Duodenal mucosa (tissue), 2 donors: ENCODE results near the gene ITGA11.

Source experiments
- H3K27ac ChIP-seq: one replicate; pipeline ENCODE4 v1.7.0; 2013; ENCODE audit warnings: low read depth, low read length
- H3K27me3 ChIP-seq, 2 donors: one replicate each; pipeline ENCODE4 v1.7.0; 2013; ENCODE audit warnings: low read length in 2 of 2, control low read depth in 1 of 2; ENCODE audit not compliant: insufficient read depth in 2 of 2, control insufficient read depth in 1 of 2
- H3K36me3 ChIP-seq, 2 donors: one replicate each; pipeline ENCODE4 v1.7.0; 2013; ENCODE audit warnings: low read length in 2 of 2, control low read depth in 1 of 2; ENCODE audit not compliant: insufficient read depth in 2 of 2, control insufficient read depth in 1 of 2
- H3K4me1 ChIP-seq, 2 donors: one replicate each; pipeline ENCODE4 v1.7.0; 2013; ENCODE audit warnings: low read length in 2 of 2, control low read depth in 1 of 2; ENCODE audit not compliant: insufficient read depth in 2 of 2, control insufficient read depth in 1 of 2
- H3K4me3 ChIP-seq, 2 donors: one replicate each; pipeline ENCODE4 v1.7.0; 2013; ENCODE audit warnings: low read length in 2 of 2, low read depth in 1 of 2
- H3K9ac ChIP-seq, 2 donors: one replicate each; pipeline ENCODE4 v1.7.0; 2013; ENCODE audit warnings: low read length in 2 of 2, low read depth in 1 of 2
- H3K9me3 ChIP-seq, 2 donors: one replicate each; pipeline ENCODE4 v1.7.0; 2013; ENCODE audit warnings: low read length in 2 of 2, control low read depth in 1 of 2; ENCODE audit not compliant: control insufficient read depth in 1 of 2

ITGA11 gene

GRCh38 chr15:68367992-68368391 lies 64.0 kb downstream of the ITGA11 start:
- H3K36me3 ChIP-seq = no peaks in the 10 kb centered on the region
- no peak overlapping the region for H3K9ac ChIP-seq
- no peak overlapping the region for H3K4me3 ChIP-seq
- H3K9me3 ChIP-seq = no peaks in the 10 kb centered on the region
- H3K27me3 ChIP-seq = no peaks in the 10 kb centered on the region
- no peak overlapping the region for H3K27ac ChIP-seq
- peaks cover 0 to 4% of the 10 kb centered on the region in 2 donors for H3K4me1 ChIP-seq

- H3K9me3 ChIP-seq = no peaks in the 10 kb centered on the region
- no peak overlapping the region for H3K9ac ChIP-seq
- H3K27ac ChIP-seq = no peak overlapping the region
- peaks cover 0 to 4% of the 10 kb centered on the region in 2 donors for H3K4me1 ChIP-seq
- no peak overlapping the region for H3K4me3 ChIP-seq
- no peaks in the 10 kb centered on the region for H3K27me3 ChIP-seq
- no peaks in the 10 kb centered on the region for H3K36me3 ChIP-seq
Observed at GRCh38 chr15:68367226-68367625, 64.7 kb downstream of the ITGA11 start.

GRCh38 chr15:68366314-68366713 lies 65.6 kb downstream of the ITGA11 start:
- H3K4me1 ChIP-seq = peaks cover 0 to 4% of the 10 kb centered on the region in 2 donors
- no peaks in the 10 kb centered on the region for H3K27me3 ChIP-seq
- no peak overlapping the region for H3K4me3 ChIP-seq
- H3K27ac ChIP-seq = no peak overlapping the region
- H3K9ac ChIP-seq = no peak overlapping the region
- H3K36me3 ChIP-seq = no peaks in the 10 kb centered on the region
- H3K9me3 ChIP-seq = no peaks in the 10 kb centered on the region

GRCh38 chr15:68365770-68366169 lies 66.2 kb downstream of the ITGA11 start:
- no peak overlapping the region for H3K4me3 ChIP-seq
- H3K4me1 ChIP-seq = peaks cover 0 to 4% of the 10 kb centered on the region in 2 donors
- H3K27ac ChIP-seq = no peak overlapping the region
- no peaks in the 10 kb centered on the region for H3K27me3 ChIP-seq
- no peak overlapping the region for H3K9ac ChIP-seq
- H3K9me3 ChIP-seq = no peaks in the 10 kb centered on the region
- no peaks in the 10 kb centered on the region for H3K36me3 ChIP-seq

GRCh38 chr15:68365140-68365745 lies 66.7 kb downstream of the ITGA11 start:
- no peak overlapping the region for H3K9ac ChIP-seq
- no peak overlapping the region for H3K27ac ChIP-seq
- no peaks in the 10 kb centered on the region for H3K27me3 ChIP-seq
- H3K4me1 ChIP-seq = peaks cover 0 to 4% of the 10 kb centered on the region in 2 donors
- no peaks in the 10 kb centered on the region for H3K9me3 ChIP-seq
- no peaks in the 10 kb centered on the region for H3K36me3 ChIP-seq
- H3K4me3 ChIP-seq = no peak overlapping the region

GRCh38 chr15:68364660-68365035 lies 67.3 kb downstream of the ITGA11 start:
- no peaks in the 10 kb centered on the region for H3K9me3 ChIP-seq
- no peak overlapping the region for H3K9ac ChIP-seq
- no peaks in the 10 kb centered on the region for H3K27me3 ChIP-seq
- no peak overlapping the region for H3K27ac ChIP-seq
- no peaks in the 10 kb centered on the region for H3K36me3 ChIP-seq
- H3K4me1 ChIP-seq = peaks cover 0 to 4% of the 10 kb centered on the region in 2 donors
- no peak overlapping the region for H3K4me3 ChIP-seq

GRCh38 chr15:68364028-68364659 lies 67.8 kb downstream of the ITGA11 start:
- H3K27me3 ChIP-seq = no peaks in the 10 kb centered on the region
- no peak overlapping the region for H3K9ac ChIP-seq
- H3K4me3 ChIP-seq = no peak overlapping the region
- no peaks in the 10 kb centered on the region for H3K9me3 ChIP-seq
- peaks cover 0 to 4% of the 10 kb centered on the region in 2 donors for H3K4me1 ChIP-seq
- H3K27ac ChIP-seq = no peak overlapping the region
- H3K36me3 ChIP-seq = no peaks in the 10 kb centered on the region

GRCh38 chr15:68363353-68363752 lies 68.6 kb downstream of the ITGA11 start:
- Histone ChIP-seq H3K27me3 (no peaks in the 10 kb centered on the region), H3K36me3 (no peaks in the 10 kb centered on the region), H3K27ac (no peak overlapping the region), H3K4me1 (peaks cover 0 to 4% of the 10 kb centered on the region in 2 donors), H3K9me3 (no peaks in the 10 kb centered on the region), H3K9ac (no peak overlapping the region), H3K4me3 (no peak overlapping the region)

GRCh38 chr15:68362537-68363126 lies 69.3 kb downstream of the ITGA11 start:
- Histone ChIP-seq H3K27ac (no peak overlapping the region), H3K9me3 (no peaks in the 10 kb centered on the region), H3K27me3 (no peaks in the 10 kb centered on the region), H3K9ac (no peak overlapping the region), H3K4me1 (peaks cover 0 to 4% of the 10 kb centered on the region in 2 donors), H3K4me3 (no peak overlapping the region), H3K36me3 (no peaks in the 10 kb centered on the region)

GRCh38 chr15:68360721-68361120 lies 71.2 kb downstream of the ITGA11 start:
- no peak overlapping the region for H3K9ac ChIP-seq
- H3K27me3 ChIP-seq = no peaks in the 10 kb centered on the region
- no peak overlapping the region for H3K27ac ChIP-seq
- H3K36me3 ChIP-seq = no peaks in the 10 kb centered on the region
- no peaks in the 10 kb centered on the region for H3K9me3 ChIP-seq
- peaks cover 0 to 4% of the 10 kb centered on the region in 2 donors for H3K4me1 ChIP-seq
- H3K4me3 ChIP-seq = no peak overlapping the region
